Caco-2 (cell line): ENCODE data around the gene LY9. TPM values are rescaled to one million over a fixed set of nuclear protein-coding genes. Genes with fewer than 3 reads are reported as not detected.

Source experiments
- BruUV-seq: library from RNA; stranded (reverse); fragments of 400-500 nt; replicated peaks from 2 replicates; lab custom pipeline; 2021; lab: Mats Ljungman, UMichigan
- CTCF ChIA-PET: fragments of 300-600 bp; sonication (Branson Sonifier 250); formaldehyde crosslinking; loops from one replicate; lab custom pipeline; 2022; ENCODE audit warnings: antibody characterized with exemption; lab: Charles Lee
- POLR2A ChIA-PET: fragments of 300-600 bp; sonication (Branson Sonifier 250); formaldehyde crosslinking; loops from one replicate; lab custom pipeline; 2022; ENCODE audit warnings: antibody characterized with exemption; lab: Charles Lee
- DNase-seq, 2 experiments: peaks; one replicate each; pipeline versions ENCODE4 v3.0.0 to v3.0.0-alpha.2; 2020 to 2022
- H3K27me3 ChIP-seq: replicated peaks from 2 replicates; pipeline ENCODE4 v1.6.0; 2011; ENCODE audit warnings: low read length; ENCODE audit not compliant: control insufficient read depth, insufficient read depth
- H3K36me3 ChIP-seq: 2 replicates; pipeline ENCODE4 v1.5.1; 2011; ENCODE audit warnings: low read length; ENCODE audit not compliant: control insufficient read depth, insufficient read depth
- H3K4me1 ChIP-seq: fragments of 250-450 bp; sonication (Bioruptor Pico); 2 replicates; pipeline ENCODE4 v1.5.1; 2020; ENCODE audit warnings: mild to moderate bottlenecking
- H3K4me3 ChIP-seq: 2 replicates; pipeline ENCODE4 v1.5.1; 2011; ENCODE audit warnings: low read depth, mild to moderate bottlenecking, control low read depth, low read length
- H3K9me3 ChIP-seq: fragments of 250-450 bp; sonication (Bioruptor Pico); 2 replicates; pipeline ENCODE4 v1.5.1; 2020; ENCODE audit warnings: mild to moderate bottlenecking, moderate library complexity
- H3K27ac Mint-ChIP-seq: one replicate; pipeline ENCODE4 v1.8.0; 2022; ENCODE audit warnings: mixed read lengths; ENCODE audit not compliant: unreplicated experiment
- H3K27me3 Mint-ChIP-seq: one replicate; pipeline ENCODE4 v1.8.0; 2022; ENCODE audit warnings: mixed read lengths; ENCODE audit not compliant: insufficient read depth, unreplicated experiment
- H3K36me3 Mint-ChIP-seq: one replicate; pipeline ENCODE4 v1.8.0; 2022; ENCODE audit warnings: mild to moderate bottlenecking, mixed read lengths; ENCODE audit not compliant: insufficient read depth, unreplicated experiment
- H3K4me1 Mint-ChIP-seq: one replicate; pipeline ENCODE4 v1.8.0; 2022; ENCODE audit warnings: low read depth, mixed read lengths; ENCODE audit not compliant: unreplicated experiment
- H3K4me3 Mint-ChIP-seq: one replicate; pipeline ENCODE4 v1.8.0; 2022; ENCODE audit warnings: mild to moderate bottlenecking, moderate library complexity, mixed read lengths; ENCODE audit not compliant: unreplicated experiment
- H3K9me3 Mint-ChIP-seq: one replicate; pipeline ENCODE4 v1.8.0; 2022; ENCODE audit warnings: mixed read lengths; ENCODE audit not compliant: unreplicated experiment
- CTCF ChIP-seq, 2 experiments: fragments of 200-600 bp in 1 of 2; IDR thresholded peaks; 1 replicate in 1 of 2; 2 replicates in 1 of 2; pipeline versions ENCODE4 v1.5.1 to v1.8.0; 2011 to 2022; ENCODE audit warnings: antibody characterized with exemption in 1 of 2, control low read depth in 1 of 2, inconsistent platforms in 1 of 2, low read depth in 1 of 2, low read length in 1 of 2, mild to moderate bottlenecking in 1 of 2, moderate library complexity in 1 of 2; ENCODE audit not compliant: insufficient read depth in 1 of 2, severe bottlenecking in 1 of 2, unreplicated experiment in 1 of 2
- intact Hi-C: fragments of 100-400 bp; cut with micrococcal nuclease; formaldehyde crosslinking; loops from one replicate; pipeline ENCODE4 v1.10.0; 2022; ENCODE audit not compliant: unreplicated experiment
- total RNA-seq: library from RNA; stranded (reverse); gene quantifications from 2 replicates; pipeline ENCODE4 v1.2.3, GENCODE V29; 2022

The LY9 gene
- total RNA-seq, 1 experiment from 2014 or later, result not detected

GRCh38 chr1:160758521-160758920 is 37.5 kb upstream of the LY9 start:
- POLR2A ChIA-PET, result no interaction called here
- intact Hi-C loops, result no loop called here

GRCh38 chr1:160759740-160760139 is 36.2 kb upstream of the LY9 start:
- no peaks in the 10 kb centered on the region; the same call in 1 of the 2 replicates for H3K27me3 ChIP-seq
- intact Hi-C loops, result no loop called here
- Mint-ChIP-seq H3K4me3 (no peak overlapping the region), H3K27ac (no peak overlapping the region), H3K36me3 (no peaks in the 10 kb centered on the region), H3K4me1 (no peaks in the 10 kb centered on the region), H3K27me3 (peaks cover 3% of the 10 kb centered on the region), H3K9me3 (no peaks in the 10 kb centered on the region)
- H3K36me3 ChIP-seq, result no peaks in the 10 kb centered on the region
- no peak for DNase-seq
- peaks cover 3% of the 10 kb centered on the region; the same call in 1 of the 2 replicates for H3K9me3 ChIP-seq
- no TSS peak for BruUV-seq
- H3K4me3 ChIP-seq, result no peak overlapping the region
- CTCF ChIA-PET, result no interaction called here
- H3K4me1 ChIP-seq, result no peaks in the 10 kb centered on the region
- no peak for TF ChIP-seq CTCF (IDR thresholded peaks at IDR 0.05; ENCODE audit: insufficient read depth in 1 of 2, low read depth in 1 of 2, low read length in 1 of 2, severe bottlenecking in 1 of 2, unreplicated experiment in 1 of 2)
- POLR2A ChIA-PET, result no interaction called here

More at GRCh38 chr1:160758521-160758920, 37.5 kb upstream of the LY9 start:
- no peaks in the 10 kb centered on the region for H3K4me1 ChIP-seq
- H3K4me1 Mint-ChIP-seq, result no peaks in the 10 kb centered on the region
- CTCF ChIA-PET, result no interaction called here
- peaks cover 3% of the 10 kb centered on the region for H3K27me3 Mint-ChIP-seq
- no peak for DNase-seq
- H3K9me3 ChIP-seq, result peaks cover 3% of the 10 kb centered on the region; the same call in 1 of the 2 replicates
- BruUV-seq, result no TSS peak
- no peak overlapping the region for H3K27ac Mint-ChIP-seq
- TF ChIP-seq CTCF (IDR thresholded peaks at IDR 0.05; ENCODE audit: insufficient read depth in 1 of 2, low read depth in 1 of 2, low read length in 1 of 2, severe bottlenecking in 1 of 2, unreplicated experiment in 1 of 2), result no peak
- no peak overlapping the region for H3K4me3 Mint-ChIP-seq
- no peaks in the 10 kb centered on the region for H3K27me3 ChIP-seq
- H3K36me3 ChIP-seq, result no peaks in the 10 kb centered on the region
- H3K4me3 ChIP-seq, result no peak overlapping the region
- H3K9me3 Mint-ChIP-seq, result no peaks in the 10 kb centered on the region
- no peaks in the 10 kb centered on the region for H3K36me3 Mint-ChIP-seq

GRCh38 chr1:160761046-160761445 is 34.9 kb upstream of the LY9 start:
- H3K4me3 Mint-ChIP-seq, result no peak overlapping the region
- DNase-seq, result no peak
- ChIA-PET POLR2A (no interaction called here), CTCF (no interaction called here)
- no TSS peak for BruUV-seq
- no peaks in the 10 kb centered on the region for H3K9me3 Mint-ChIP-seq
- no peaks in the 10 kb centered on the region for H3K4me1 Mint-ChIP-seq
- H3K36me3 ChIP-seq, result no peaks in the 10 kb centered on the region
- H3K27me3 ChIP-seq, result no peaks in the 10 kb centered on the region; the same call in 1 of the 2 replicates
- peaks cover 3% of the 10 kb centered on the region; the same call in 1 of the 2 replicates for H3K9me3 ChIP-seq
- no peak overlapping the region for H3K4me3 ChIP-seq
- peaks cover under 1% of the 10 kb centered on the region for H3K27me3 Mint-ChIP-seq
- H3K36me3 Mint-ChIP-seq, result no peaks in the 10 kb centered on the region
- no peak for TF ChIP-seq CTCF (IDR thresholded peaks at IDR 0.05; ENCODE audit: insufficient read depth in 1 of 2, low read depth in 1 of 2, low read length in 1 of 2, severe bottlenecking in 1 of 2, unreplicated experiment in 1 of 2)
- intact Hi-C loops, result no loop called here
- H3K4me1 ChIP-seq, result no peaks in the 10 kb centered on the region
- no peak overlapping the region for H3K27ac Mint-ChIP-seq
